ENCODE results near the gene SCAF4. TPM values are rescaled to one million over a fixed set of nuclear protein-coding genes. Genes with fewer than 3 reads are reported as not detected.

SCAF4 gene
- total and polyA plus RNA-seq, 2 of the 8 experiments (the other 6 are each of a cell fraction or from before 2014, with no cell fraction given), result 28.9 to 55.1 TPM

Small RNAs within 50 kb of the gene (small RNA-seq; reads per million reads assigned to genes)
- gene RF01241 (ENCODE audit: insufficient read depth), result not detected

Other genes with a start within 250 kb of the SCAF4 start
- gene SOD1, start 72.4 kb downstream of the SCAF4 start, total RNA-seq (2021; fragmentation: NEBNext Ultra II Directional; extraction: Animal tissue kit (Norgen Biotek cat#: 25700)), result 192 and 202 TPM in 2 replicates
- 168 and 226 TPM in 2 replicates for gene SOD1, start 72.4 kb downstream of the SCAF4 start, polyA plus RNA-seq (2011; rRNA removed)
- gene HUNK, start 140.9 kb upstream of the SCAF4 start, total RNA-seq (2021; fragmentation: NEBNext Ultra II Directional; extraction: Animal tissue kit (Norgen Biotek cat#: 25700)), result 10.2 and 16.7 TPM in 2 replicates
- 1.9 and 2.6 TPM in 2 replicates for gene HUNK, start 140.9 kb upstream of the SCAF4 start, polyA plus RNA-seq (2011; rRNA removed)